ENCODE results near the gene TCF7L1.
"Not testable (repeated sequence)": the region's sequence is repeated elsewhere in the genome, so short reads cannot be mapped to it uniquely, and the experiment has no call there.

Gene TCF7L1

GRCh38 chr2:85148190-85148589 lies 15.0 kb downstream of the TCF7L1 start:
- H3K4me3 ChIP-seq (ENCODE audit: low read depth, low read length) = no peak overlapping the region
- TF ChIP-seq MAX (IDR thresholded peaks at IDR 0.05; ENCODE audit: low read depth, low read length) = no peak
- TF ChIP-seq MYC (IDR thresholded peaks at IDR 0.05; ENCODE audit: low read depth, low read length) = no peak
- no peak for TF ChIP-seq CTCF (IDR thresholded peaks at IDR 0.05; ENCODE audit: low read depth, low read length)
- no peak for TF ChIP-seq POLR2A (IDR thresholded peaks at IDR 0.05; ENCODE audit: extremely low read depth, insufficient read length)
- no peak for DNase-seq (ENCODE audit: low read depth)

GRCh38 chr2:85151026-85151425 lies 17.8 kb downstream of the TCF7L1 start:
- no peak for TF ChIP-seq MAX (IDR thresholded peaks at IDR 0.05; ENCODE audit: low read depth, low read length)
- no peak for TF ChIP-seq MYC (IDR thresholded peaks at IDR 0.05; ENCODE audit: low read depth, low read length)
- TF ChIP-seq CTCF (IDR thresholded peaks at IDR 0.05; ENCODE audit: low read depth, low read length) = no peak
- TF ChIP-seq POLR2A (IDR thresholded peaks at IDR 0.05; ENCODE audit: extremely low read depth, insufficient read length) = no peak
- no peak for DNase-seq (ENCODE audit: low read depth)

GRCh38 chr2:85152895-85153294 lies 19.7 kb downstream of the TCF7L1 start:
- H3K4me3 ChIP-seq (ENCODE audit: low read depth, low read length) = no peak overlapping the region
- DNase-seq (ENCODE audit: low read depth) = no peak
- TF ChIP-seq CTCF (IDR thresholded peaks at IDR 0.05; ENCODE audit: low read depth, low read length) (no peak), MYC (IDR thresholded peaks at IDR 0.05; ENCODE audit: low read depth, low read length) (no peak), MAX (IDR thresholded peaks at IDR 0.05; ENCODE audit: low read depth, low read length) (no peak), POLR2A (IDR thresholded peaks at IDR 0.05; ENCODE audit: extremely low read depth, insufficient read length) (no peak)

More at GRCh38 chr2:85151026-85151425, 17.8 kb downstream of the TCF7L1 start:
- H3K4me3 ChIP-seq (ENCODE audit: low read depth, low read length) = no peak overlapping the region

- TF ChIP-seq CTCF (IDR thresholded peaks at IDR 0.05; ENCODE audit: low read depth, low read length) (no peak), POLR2A (IDR thresholded peaks at IDR 0.05; ENCODE audit: extremely low read depth, insufficient read length) (no peak), MYC (IDR thresholded peaks at IDR 0.05; ENCODE audit: low read depth, low read length) (no peak), MAX (IDR thresholded peaks at IDR 0.05; ENCODE audit: low read depth, low read length) (no peak)
- no peak overlapping the region for H3K4me3 ChIP-seq (ENCODE audit: low read depth, low read length)
- no peak for DNase-seq (ENCODE audit: low read depth)
Measured at GRCh38 chr2:85154048-85154753, 21.0 kb downstream of the TCF7L1 start.

GRCh38 chr2:85155082-85155481 lies 21.9 kb downstream of the TCF7L1 start:
- not testable (repeated sequence) for DNase-seq (ENCODE audit: low read depth); H3K4me3 ChIP-seq (ENCODE audit: low read depth, low read length)

- DNase-seq (ENCODE audit: low read depth) = no peak
- no peak overlapping the region for H3K4me3 ChIP-seq (ENCODE audit: low read depth, low read length)
- no peak for TF ChIP-seq MAX (IDR thresholded peaks at IDR 0.05; ENCODE audit: low read depth, low read length)
- no peak for TF ChIP-seq MYC (IDR thresholded peaks at IDR 0.05; ENCODE audit: low read depth, low read length)
- TF ChIP-seq CTCF (IDR thresholded peaks at IDR 0.05; ENCODE audit: low read depth, low read length) = no peak
- no peak for TF ChIP-seq POLR2A (IDR thresholded peaks at IDR 0.05; ENCODE audit: extremely low read depth, insufficient read length)
Measured at GRCh38 chr2:85156153-85156552, 23.0 kb downstream of the TCF7L1 start.

Data from NB4 (cell line).